ENCODE measurements around the gene KRTAP2-2.

- TF ChIP-seq CTCF (conservative IDR thresholded peaks at IDR 0.05; ENCODE audit: low read depth, low read length) (no peak), EZH2 (IDR thresholded peaks at IDR 0.05; ENCODE audit: borderline replicate concordance, low read depth, low read length, poor library complexity, severe bottlenecking) (no peak)
These were observed 1.0 kb downstream of the KRTAP2-2 start for GRCh38 chr17:41054025-41054424.
